HCT116 (cell line): ENCODE measurements around the gene SEPTIN2. TPM values are rescaled to one million over a fixed set of nuclear protein-coding genes. Genes with fewer than 3 reads are reported as not detected.

ENCODE experiments used
- ATAC-seq: fragments of 200-7000 bp; cut with Tn5 transposase; 2 replicates; pipeline ENCODE4 v1.9.1; 2020; ENCODE audit warnings: mild to moderate bottlenecking, moderate library complexity
- BruUV-seq: library from RNA; stranded (reverse); fragments of 400-500 nt; replicated peaks from 2 replicates; lab custom pipeline; 2021; lab: Mats Ljungman, UMichigan
- CTCF ChIA-PET: fragments of 300-600 bp; sonication (Branson Sonifier 250); formaldehyde crosslinking; loops from one replicate; lab custom pipeline; 2021; ENCODE audit warnings: antibody characterized with exemption; lab: Charles Lee
- POLR2A ChIA-PET: fragments of 300-600, 350-600 bp; sonication (Branson Sonifier 250); formaldehyde crosslinking; loops from one replicate; lab custom pipeline; 2021; ENCODE audit warnings: antibody characterized with exemption; lab: Charles Lee
- RAD21 ChIA-PET, 2 experiments: fragments of 300-600 bp; sonication (Branson Sonifier 250); formaldehyde crosslinking; loops; one replicate each; lab custom pipeline; 2023; ENCODE audit warnings: low total read pairs in 2 of 2; ENCODE audit not compliant: uncharacterized antibody in 2 of 2, unreplicated experiment in 2 of 2, low non-redundant PET in 1 of 2; lab: Charles Lee
- DNase-seq: peaks from one replicate; pipeline ENCODE4 v3.0.0-alpha.2; 2010; ENCODE audit warnings: low read depth, low spot score
- H2AFZ ChIP-seq: fragments of 200-600 bp; shearing (Covaris generic), sonication (generic); 2 replicates; pipeline ENCODE4 v1.6.1; 2017; ENCODE audit warnings: low read depth, mixed run types, mixed read lengths, antibody characterized with exemption, low read length; ENCODE audit not compliant: poor library complexity, severe bottlenecking
- H3K27ac ChIP-seq: 2 replicates; pipeline ENCODE4 v1.5.1; 2012; ENCODE audit warnings: low read depth, low read length
- H3K27me3 ChIP-seq: fragments of 200-600 bp; sonication (generic); 2 replicates; pipeline ENCODE4 v1.6.1; 2016; ENCODE audit warnings: mixed run types, low read length, mixed read lengths; ENCODE audit not compliant: insufficient read depth
- H3K36me3 ChIP-seq, 2 experiments: fragments of 200-500 bp in 1 of 2; fragments of 200-600 bp in 1 of 2; sonication (Bioruptor generic) in 1 of 2; sonication (generic) in 1 of 2; 2 replicates each; pipeline versions ENCODE4 v1.5.1 to v1.6.1; 2014 to 2016; ENCODE audit warnings: low read length in 2 of 2, inconsistent platforms in 1 of 2, mixed read lengths in 1 of 2, mixed run types in 1 of 2; ENCODE audit not compliant: insufficient read depth in 2 of 2, control insufficient read depth in 1 of 2
- H3K4me1 ChIP-seq, 2 experiments: fragments of 200-600 bp in 1 of 2; sonication (generic) in 1 of 2; 2 replicates each; pipeline versions ENCODE4 v1.5.1 to v1.6.1; 2012 to 2017; ENCODE audit warnings: low read length in 2 of 2, inconsistent platforms in 1 of 2, mild to moderate bottlenecking in 1 of 2, mixed read lengths in 1 of 2, mixed run types in 1 of 2, moderate library complexity in 1 of 2; ENCODE audit not compliant: insufficient read depth in 2 of 2, control insufficient read depth in 1 of 2
- H3K4me2 ChIP-seq: fragments of 200-600 bp; sonication (generic); 2 replicates; pipeline ENCODE4 v1.6.1; 2017; ENCODE audit warnings: mixed run types, low read length, mixed read lengths
- H3K4me3 ChIP-seq, 2 experiments: fragments of 200-600 bp in 1 of 2; sonication (generic) in 1 of 2; replicated peaks in 1 of 2; 2 replicates each; pipeline ENCODE4 v1.5.1; 2011 to 2016; ENCODE audit warnings: low read length in 2 of 2, control low read depth in 1 of 2, low read depth in 1 of 2, mild to moderate bottlenecking in 1 of 2, mixed read lengths in 1 of 2, mixed run types in 1 of 2
- H3K79me2 ChIP-seq: fragments of 200-600 bp; sonication (generic); 2 replicates; pipeline ENCODE4 v1.6.1; 2017; ENCODE audit warnings: mild to moderate bottlenecking, mixed run types, low read length, moderate library complexity, mixed read lengths; ENCODE audit not compliant: insufficient read depth
- H3K9ac ChIP-seq: fragments of 200-600 bp; sonication (generic); 2 replicates; pipeline ENCODE4 v1.6.1; 2016; ENCODE audit warnings: low read length, mixed read lengths
- H3K9me2 ChIP-seq: fragments of 200-600 bp; sonication (generic), shearing (Covaris generic); 2 replicates; pipeline ENCODE4 v1.6.1; 2017; ENCODE audit warnings: mixed run types, mild to moderate bottlenecking, moderate library complexity; ENCODE audit not compliant: insufficient read depth
- H3K9me3 ChIP-seq, 2 experiments: fragments of 200-500 bp in 1 of 2; fragments of 200-600 bp in 1 of 2; sonication (Bioruptor generic) in 1 of 2; sonication (generic) in 1 of 2; 2 replicates each; pipeline ENCODE4 v1.6.1; 2014 to 2017; ENCODE audit warnings: low read length in 2 of 2, mixed read lengths in 2 of 2, inconsistent platforms in 1 of 2, low read depth in 1 of 2, mild to moderate bottlenecking in 1 of 2, mixed run types in 1 of 2, moderate library complexity in 1 of 2; ENCODE audit not compliant: control insufficient read depth in 1 of 2, insufficient read depth in 1 of 2
- H4K20me1 ChIP-seq: fragments of 200-600 bp; sonication (generic), shearing (Covaris generic); 2 replicates; pipeline ENCODE4 v1.6.1; 2017; ENCODE audit warnings: mixed run types, mild to moderate bottlenecking, moderate library complexity; ENCODE audit not compliant: insufficient read depth
- CBX3 ChIP-seq: IDR thresholded peaks from 2 replicates; pipeline ENCODE4 v1.6.1; 2012; ENCODE audit warnings: low read depth
- CEBPB ChIP-seq: IDR thresholded peaks from 2 replicates; pipeline ENCODE4 v1.6.1; 2012; ENCODE audit warnings: low read depth
- EGR1 ChIP-seq: IDR thresholded peaks from 2 replicates; pipeline ENCODE4 v1.6.1; 2012; ENCODE audit warnings: low read depth
- EZH2 ChIP-seq: fragments of 200-600 bp; sonication (generic); IDR thresholded peaks from 2 replicates; pipeline ENCODE4 v1.6.1; 2017; ENCODE audit warnings: antibody characterized with exemption, mixed run types
- EZH2phosphoT487 ChIP-seq: fragments of 200-600 bp; IDR thresholded peaks from 2 replicates; pipeline ENCODE4 v1.6.1; 2018; ENCODE audit warnings: antibody characterized with exemption, borderline replicate concordance
- FOSL1 ChIP-seq: IDR thresholded peaks from 2 replicates; pipeline ENCODE4 v1.6.1; 2012; ENCODE audit warnings: low read depth
- POLR2A ChIP-seq: IDR thresholded peaks from 2 replicates; pipeline ENCODE4 v1.7.0; 2011; ENCODE audit warnings: borderline replicate concordance; ENCODE audit not compliant: insufficient read depth, insufficient read length; ENCODE audit errors: extremely low read depth
- SIN3A ChIP-seq: IDR thresholded peaks from 2 replicates; pipeline ENCODE4 v1.6.1; 2012; ENCODE audit warnings: low read depth
- SRF ChIP-seq: IDR thresholded peaks from 2 replicates; pipeline ENCODE4 v1.6.1; 2012; ENCODE audit warnings: low read depth
- TCF7L2 ChIP-seq: IDR thresholded peaks from 2 replicates; pipeline ENCODE4 v1.7.0; 2011; ENCODE audit warnings: borderline replicate concordance, inconsistent platforms; ENCODE audit not compliant: insufficient read depth, insufficient read length; ENCODE audit errors: extremely low read depth
- ZNF274 ChIP-seq: fragments of 200-500 bp; sonication (Bioruptor generic); IDR thresholded peaks from 2 replicates; pipeline ENCODE4 v1.6.1; 2014; ENCODE audit warnings: mild to moderate bottlenecking, low read depth, low read length, inconsistent platforms
- intact Hi-C: fragments of 100-400 bp; cut with micrococcal nuclease; formaldehyde crosslinking; loops from 2 replicates; pipeline ENCODE4 v1.10.0; 2022
- total RNA-seq: library from RNA; stranded (reverse); gene quantifications from one replicate; pipeline ENCODE4 v1.2.1, GENCODE V29; 2021; ENCODE audit not compliant: unreplicated experiment
- TF ChIP-seq, protein P1 (sequence below): IDR thresholded peaks from 2 replicates; pipeline ENCODE4 v1.6.1; 2011; ENCODE audit warnings: mild to moderate bottlenecking, low read length, moderate library complexity; ENCODE audit not compliant: insufficient replicate concordance; ENCODE audit errors: extremely low read depth
- TF ChIP-seq, protein P2 (sequence below): IDR thresholded peaks from 2 replicates; pipeline ENCODE4 v1.6.1; 2012

SEPTIN2 gene
- total RNA-seq, 1 experiment from 2014 or later: 317 TPM

DNA sequence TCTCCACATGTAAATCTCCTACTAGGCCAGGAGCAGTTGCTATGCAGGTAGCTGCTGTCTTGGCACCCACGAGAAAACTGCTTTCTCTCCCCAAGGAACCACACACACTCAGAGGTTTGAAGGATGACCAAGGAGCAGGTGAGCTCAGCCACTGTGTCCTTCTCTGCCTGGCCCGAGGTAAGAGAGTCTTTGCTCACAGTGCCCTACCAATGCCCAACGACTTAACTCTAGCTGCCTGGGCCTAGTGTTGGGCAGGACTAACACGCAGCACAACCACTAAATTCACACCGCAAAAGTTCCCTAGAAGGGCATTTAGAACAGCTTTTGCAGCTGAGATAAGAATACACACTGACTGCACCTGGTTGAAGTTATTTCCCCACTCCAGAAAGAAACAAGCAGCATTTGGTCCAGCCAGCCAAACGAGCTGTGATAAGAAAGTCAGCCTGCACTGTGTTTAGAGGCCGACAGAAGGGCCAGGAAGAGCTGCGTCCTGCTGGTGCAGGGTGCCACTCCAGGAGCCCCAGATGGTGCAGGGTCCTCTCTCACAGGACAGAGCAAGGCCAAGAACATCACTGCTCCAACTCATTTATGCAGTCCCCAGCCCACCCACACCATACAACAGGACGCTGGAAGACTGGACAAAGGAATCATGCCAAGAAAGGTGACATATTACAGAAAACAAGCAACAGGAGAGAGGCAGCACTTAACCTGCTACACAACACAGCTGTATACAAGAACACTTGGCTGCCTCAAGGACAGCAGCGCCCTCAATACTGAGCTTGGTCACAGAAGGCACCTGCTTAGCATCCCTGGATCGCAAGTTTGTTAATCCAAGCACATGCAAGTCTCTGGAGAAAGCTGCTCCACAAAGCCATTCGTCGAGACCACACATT lies 12.7 kb upstream of the SEPTIN2 start:
- Histone ChIP-seq H4K20me1 (peaks cover 42% of the 10 kb centered on the region; the same call in 1 of the 2 replicates), H3K27ac (no peak overlapping the region), H3K9me2 (no peaks in the 10 kb centered on the region), H3K9ac (no peak overlapping the region), H3K4me2 (no peak overlapping the region), H3K4me1 (no peaks in the 10 kb centered on the region), H3K27me3 (no peaks in the 10 kb centered on the region), H3K79me2 (peaks cover 99% of the 10 kb centered on the region), H2AFZ (no peak overlapping the region), H3K9me3 (no peaks in the 10 kb centered on the region), H3K36me3 (no peaks in the 10 kb centered on the region), H3K4me3 (no peak overlapping the region)
- DNase-seq: no peak
- RAD21 ChIA-PET: no interaction called here
- intact Hi-C loops: no loop called here
- POLR2A ChIA-PET: interaction anchor here (4.0 kb wide), 1 partner anchor 12 kb away, joined by 13 read pairs; the partner anchor contains the start of genes HDLBP and SEPTIN2
- TF ChIP-seq EZH2 (no peak), CEBPB (no peak)
- TF ChIP-seq, protein P1, sequence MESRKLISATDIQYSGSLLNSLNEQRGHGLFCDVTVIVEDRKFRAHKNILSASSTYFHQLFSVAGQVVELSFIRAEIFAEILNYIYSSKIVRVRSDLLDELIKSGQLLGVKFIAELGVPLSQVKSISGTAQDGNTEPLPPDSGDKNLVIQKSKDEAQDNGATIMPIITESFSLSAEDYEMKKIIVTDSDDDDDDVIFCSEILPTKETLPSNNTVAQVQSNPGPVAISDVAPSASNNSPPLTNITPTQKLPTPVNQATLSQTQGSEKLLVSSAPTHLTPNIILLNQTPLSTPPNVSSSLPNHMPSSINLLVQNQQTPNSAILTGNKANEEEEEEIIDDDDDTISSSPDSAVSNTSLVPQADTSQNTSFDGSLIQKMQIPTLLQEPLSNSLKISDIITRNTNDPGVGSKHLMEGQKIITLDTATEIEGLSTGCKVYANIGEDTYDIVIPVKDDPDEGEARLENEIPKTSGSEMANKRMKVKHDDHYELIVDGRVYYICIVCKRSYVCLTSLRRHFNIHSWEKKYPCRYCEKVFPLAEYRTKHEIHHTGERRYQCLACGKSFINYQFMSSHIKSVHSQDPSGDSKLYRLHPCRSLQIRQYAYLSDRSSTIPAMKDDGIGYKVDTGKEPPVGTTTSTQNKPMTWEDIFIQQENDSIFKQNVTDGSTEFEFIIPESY: no peak
- CTCF ChIA-PET: no interaction called here
- no TSS peak for BruUV-seq
- peak; percentile 32; the same call in 1 of the 2 replicates for ATAC-seq

DNA sequence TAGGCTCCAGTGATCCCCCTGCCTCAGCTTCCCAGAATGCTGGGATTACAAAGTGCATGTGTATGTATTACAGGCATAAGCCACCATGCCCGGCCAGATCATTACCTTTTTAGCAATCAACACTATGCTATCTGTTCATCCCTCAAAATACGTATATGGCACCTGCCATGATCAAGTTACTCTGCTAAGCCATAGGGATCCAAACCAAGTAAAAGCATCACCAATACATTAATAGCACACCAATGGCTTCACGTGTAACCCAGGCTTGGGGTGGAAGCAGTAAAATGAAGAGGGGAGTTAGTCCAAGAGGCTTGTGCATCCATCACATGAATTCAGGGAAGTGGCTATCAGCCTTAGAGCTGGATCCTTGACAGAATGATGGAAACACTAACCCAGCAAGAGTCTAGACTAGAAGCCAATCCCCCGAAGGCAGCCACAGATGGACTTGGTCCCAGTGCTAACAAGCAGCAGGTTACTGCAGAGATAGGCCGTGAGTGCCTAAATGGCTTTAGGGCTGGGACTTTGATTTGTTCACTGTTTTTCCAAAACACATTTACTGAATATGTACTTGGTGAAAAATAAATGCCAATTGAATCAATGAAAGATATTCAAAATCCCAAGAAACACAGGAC lies 11.6 kb upstream of the SEPTIN2 start:
- CTCF ChIA-PET: no interaction called here
- DNase-seq (no peak), ATAC-seq (no peak)
- H3K79me2 ChIP-seq: peaks cover 99% of the 10 kb centered on the region
- H3K27ac ChIP-seq: no peak overlapping the region
- H3K4me1 ChIP-seq: no peaks in the 10 kb centered on the region
- H3K4me3 ChIP-seq: no peak overlapping the region
- RAD21 ChIA-PET: no interaction called here
- H3K9ac ChIP-seq: no peak overlapping the region
- intact Hi-C loops: no loop called here
- no peaks in the 10 kb centered on the region for H3K27me3 ChIP-seq
- peaks cover 48% of the 10 kb centered on the region; the same call in 1 of the 2 replicates for H4K20me1 ChIP-seq
- no peaks in the 10 kb centered on the region for H3K9me2 ChIP-seq
- POLR2A ChIA-PET: interaction anchor here (4.0 kb wide), 1 partner anchor 11 kb away, joined by 13 read pairs; the partner anchor contains the start of genes HDLBP and SEPTIN2
- no peak overlapping the region for H3K4me2 ChIP-seq
- H2AFZ ChIP-seq: no peak overlapping the region
- no TSS peak for BruUV-seq
- H3K9me3 ChIP-seq: no peaks in the 10 kb centered on the region
- no peaks in the 10 kb centered on the region for H3K36me3 ChIP-seq
- TF ChIP-seq EGR1: no peak
- TF ChIP-seq POLR2A: no peak
- TF ChIP-seq EZH2phosphoT487: no peak
- TF ChIP-seq, protein P1: no peak
- TF ChIP-seq CBX3: no peak
- no peak for TF ChIP-seq EZH2
- TF ChIP-seq FOSL1: no peak
- TF ChIP-seq ZNF274: no peak
- TF ChIP-seq TCF7L2: no peak
- TF ChIP-seq SRF: no peak
- TF ChIP-seq SIN3A: no peak
- TF ChIP-seq, protein P2, sequence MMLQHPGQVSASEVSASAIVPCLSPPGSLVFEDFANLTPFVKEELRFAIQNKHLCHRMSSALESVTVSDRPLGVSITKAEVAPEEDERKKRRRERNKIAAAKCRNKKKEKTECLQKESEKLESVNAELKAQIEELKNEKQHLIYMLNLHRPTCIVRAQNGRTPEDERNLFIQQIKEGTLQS: no peak
